Measurements from ENCODE around the gene FAXDC2.

DNA sequence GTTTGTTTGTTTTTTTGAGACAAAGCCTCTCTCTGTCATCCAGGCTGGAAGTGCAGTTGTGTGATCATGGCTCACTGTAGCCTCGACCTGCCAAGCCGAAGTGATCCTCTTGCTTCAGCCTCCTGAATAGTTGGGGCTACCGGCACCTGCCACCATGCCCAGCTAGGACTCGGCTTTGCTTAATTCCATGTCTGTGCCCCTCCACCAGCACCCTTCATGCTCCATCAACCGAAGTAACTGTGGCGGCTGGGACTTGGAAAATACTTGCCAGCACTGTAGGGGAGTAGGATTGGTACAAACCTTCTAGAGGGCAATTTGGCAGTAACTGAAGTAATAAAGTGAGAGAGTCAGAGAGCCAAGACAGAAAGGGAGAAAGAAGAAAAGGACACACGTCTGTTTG lies 19.0 kb downstream of the FAXDC2 start:
- no peak for TF ChIP-seq EZH2 (IDR thresholded peaks at IDR 0.05; ENCODE audit: insufficient read depth, low read length)
- TF ChIP-seq, protein P1, sequence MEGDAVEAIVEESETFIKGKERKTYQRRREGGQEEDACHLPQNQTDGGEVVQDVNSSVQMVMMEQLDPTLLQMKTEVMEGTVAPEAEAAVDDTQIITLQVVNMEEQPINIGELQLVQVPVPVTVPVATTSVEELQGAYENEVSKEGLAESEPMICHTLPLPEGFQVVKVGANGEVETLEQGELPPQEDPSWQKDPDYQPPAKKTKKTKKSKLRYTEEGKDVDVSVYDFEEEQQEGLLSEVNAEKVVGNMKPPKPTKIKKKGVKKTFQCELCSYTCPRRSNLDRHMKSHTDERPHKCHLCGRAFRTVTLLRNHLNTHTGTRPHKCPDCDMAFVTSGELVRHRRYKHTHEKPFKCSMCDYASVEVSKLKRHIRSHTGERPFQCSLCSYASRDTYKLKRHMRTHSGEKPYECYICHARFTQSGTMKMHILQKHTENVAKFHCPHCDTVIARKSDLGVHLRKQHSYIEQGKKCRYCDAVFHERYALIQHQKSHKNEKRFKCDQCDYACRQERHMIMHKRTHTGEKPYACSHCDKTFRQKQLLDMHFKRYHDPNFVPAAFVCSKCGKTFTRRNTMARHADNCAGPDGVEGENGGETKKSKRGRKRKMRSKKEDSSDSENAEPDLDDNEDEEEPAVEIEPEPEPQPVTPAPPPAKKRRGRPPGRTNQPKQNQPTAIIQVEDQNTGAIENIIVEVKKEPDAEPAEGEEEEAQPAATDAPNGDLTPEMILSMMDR (IDR thresholded peaks at IDR 0.05; ENCODE audit: insufficient read depth, low read depth, low read length): no peak
